Ramos (cell line): ENCODE measurements around the gene BMPR1A.
"Not testable (repeated sequence)": the region's sequence is repeated elsewhere in the genome, so short reads cannot be mapped to it uniquely, and the experiment has no call there.

Source experiments
- in situ Hi-C: fragments of 300-500 bp; cut with MboI; formaldehyde crosslinking; loops from one replicate; pipeline ENCODE4 v1.14.3; 2022; ENCODE audit warnings: low sequenced_read_pairs; ENCODE audit not compliant: unreplicated experiment

The BMPR1A gene

DNA sequence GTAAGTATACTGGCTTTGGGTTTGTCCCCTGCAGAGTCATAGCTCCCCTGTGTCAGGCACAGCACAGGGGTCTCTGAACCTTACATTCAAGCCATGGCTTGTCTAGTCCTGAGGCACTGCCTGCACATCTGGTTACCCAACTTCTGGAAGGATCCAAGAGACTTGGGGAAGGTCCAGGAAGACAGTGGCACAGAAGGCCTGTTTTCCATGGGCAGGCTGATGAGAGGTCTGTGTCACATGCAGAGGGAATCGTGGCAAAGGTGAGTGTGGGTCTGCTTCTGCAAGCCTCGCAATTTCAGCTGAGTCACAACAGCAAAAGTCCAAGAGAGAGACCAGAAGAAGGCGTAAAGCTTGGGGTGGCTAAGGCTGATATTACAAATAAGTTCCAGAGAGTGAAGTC lies 28.4 kb upstream of the BMPR1A start:
- in situ Hi-C loops = no loop called here

DNA sequence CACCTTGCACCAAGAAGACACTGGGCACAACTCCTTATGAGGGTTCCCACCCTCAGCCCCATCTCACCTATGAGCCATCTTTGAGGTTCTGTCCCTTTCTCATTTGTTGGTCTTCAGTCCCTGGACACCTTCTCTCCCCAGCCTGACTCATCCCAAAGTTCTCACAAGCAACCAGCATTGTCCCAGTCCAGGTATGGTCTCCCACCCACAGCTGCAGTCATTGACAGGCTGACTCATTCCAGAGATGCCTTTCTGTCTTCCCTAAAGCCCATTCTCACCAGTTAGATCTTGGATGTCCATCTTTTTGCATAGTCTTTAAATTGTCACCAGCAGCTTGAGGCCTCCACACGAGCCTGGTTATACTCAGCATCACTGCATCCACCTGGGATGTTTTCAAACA lies 26.7 kb upstream of the BMPR1A start:
- in situ Hi-C loops = no loop called here

- in situ Hi-C loops = no loop called here
Observed at GRCh38 chr10:86730227-86730626, 26.2 kb upstream of the BMPR1A start.

DNA sequence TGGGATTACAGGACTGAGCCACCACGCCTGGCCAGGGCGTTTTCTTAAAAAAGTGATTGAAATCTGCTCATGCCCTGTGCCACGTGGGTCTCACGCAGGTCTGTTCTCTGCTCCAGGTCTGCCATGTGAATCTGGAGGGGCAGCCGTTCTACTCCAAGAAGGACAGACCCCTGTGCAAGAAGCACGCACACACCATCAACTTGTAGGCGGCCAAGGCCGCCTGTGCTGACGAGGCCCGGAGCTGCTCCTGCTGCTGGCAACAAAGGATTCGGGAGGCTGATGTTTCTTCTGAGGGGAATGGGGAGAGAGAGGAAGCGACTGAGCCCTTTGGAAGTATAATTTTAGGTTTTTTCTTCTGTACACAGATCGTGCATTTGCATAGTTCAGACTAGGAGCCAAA lies 23.6 kb upstream of the BMPR1A start:
- in situ Hi-C loops = no loop called here

GRCh38 chr10:86733260-86733671 lies 23.2 kb upstream of the BMPR1A start:
- in situ Hi-C loops = no loop called here

- in situ Hi-C loops = no loop called here
Observed at GRCh38 chr10:86734207-86734988, 22.0 kb upstream of the BMPR1A start.

- in situ Hi-C loops = not testable (repeated sequence)
Observed at GRCh38 chr10:86735278-86735677, 21.1 kb upstream of the BMPR1A start.

GRCh38 chr10:86742230-86742629 lies 14.2 kb upstream of the BMPR1A start:
- in situ Hi-C loops = no loop called here

- in situ Hi-C loops = no loop called here
Observed at GRCh38 chr10:86744067-86744725, 12.2 kb upstream of the BMPR1A start.

- in situ Hi-C loops = no loop called here
Observed at GRCh38 chr10:86747796-86748581, 8.4 kb upstream of the BMPR1A start.

DNA sequence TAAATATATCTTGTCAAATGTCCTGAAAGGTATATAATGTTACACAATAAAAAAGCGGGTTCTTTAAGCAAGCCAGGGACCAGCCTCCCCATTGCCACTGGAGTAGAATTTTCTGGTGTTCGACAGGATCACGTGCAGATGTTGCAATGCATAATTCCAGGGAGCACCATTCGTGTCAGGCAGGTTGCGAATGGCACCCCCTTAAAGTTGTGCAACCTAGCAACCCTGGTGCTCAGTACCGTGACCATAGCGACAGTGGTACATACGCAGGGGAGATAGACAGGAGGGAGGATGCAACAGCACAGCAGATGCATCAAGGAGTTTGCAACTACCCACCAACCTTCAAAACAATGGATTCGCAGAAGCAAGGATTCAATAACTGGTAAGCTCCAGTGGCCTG lies 6.6 kb upstream of the BMPR1A start:
- in situ Hi-C loops = no loop called here

GRCh38 chr10:86751477-86751876 lies 4.9 kb upstream of the BMPR1A start:
- in situ Hi-C loops = no loop called here

DNA sequence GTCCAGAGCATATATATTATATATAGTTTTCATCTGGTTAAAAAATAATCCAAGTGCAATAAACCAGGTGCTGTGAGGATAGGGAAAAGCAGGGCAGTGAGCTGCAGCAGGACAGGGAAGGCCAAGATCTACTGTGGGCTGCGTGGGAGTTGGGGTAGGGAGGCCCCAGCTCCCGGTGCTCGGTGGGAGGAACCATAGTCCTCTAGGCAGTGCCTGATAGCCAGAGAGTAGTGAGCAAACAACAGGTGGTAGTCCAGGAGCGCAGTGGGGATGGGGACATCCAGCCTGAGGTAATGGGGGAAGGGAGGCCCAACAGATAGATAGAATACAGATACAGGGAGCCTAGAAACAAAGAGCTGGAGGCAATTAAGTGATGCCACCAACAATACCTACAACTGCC lies 4.1 kb upstream of the BMPR1A start:
- in situ Hi-C loops = no loop called here

- in situ Hi-C loops = no loop called here
Observed at GRCh38 chr10:86753051-86753450, 3.4 kb upstream of the BMPR1A start.

GRCh38 chr10:86753638-86754434 lies 2.6 kb upstream of the BMPR1A start:
- in situ Hi-C loops = no loop called here

DNA sequence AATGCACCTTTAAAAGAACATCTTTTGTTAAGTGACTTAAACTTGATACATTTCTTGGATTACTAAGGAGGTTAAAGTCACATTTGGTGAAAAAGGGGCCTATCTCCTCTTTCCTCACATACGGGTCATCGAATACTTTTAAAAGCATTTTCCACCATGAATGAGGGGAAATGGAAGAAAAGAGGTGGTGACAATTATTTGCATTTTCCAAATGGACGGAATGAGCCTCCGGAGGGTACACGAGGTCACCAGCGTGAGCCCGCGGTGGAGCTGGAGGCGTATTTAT lies 1.0 kb upstream of the BMPR1A start:
- in situ Hi-C loops = no loop called here

- in situ Hi-C loops = no loop called here
Observed at GRCh38 chr10:86755740-86756510, 494 bp upstream of the BMPR1A start.

GRCh38 chr10:86757113-86757972 lies 924 bp downstream of the BMPR1A start:
- in situ Hi-C loops = no loop called here
